OCI-LY1 (cell line): ENCODE measurements around the gene TMEM45B.

Experiments used
- CTCF ChIP-seq: fragments of 200-600 bp; sonication (generic), shearing (Covaris generic); IDR thresholded peaks from 2 replicates; pipeline ENCODE4 v1.5.1; 2017; ENCODE audit warnings: mild to moderate bottlenecking, antibody characterized with exemption, low read length, moderate library complexity, mixed read lengths
- EZH2 ChIP-seq: fragments of 200-600 bp; sonication (generic), shearing (Covaris generic); IDR thresholded peaks from 2 replicates; pipeline ENCODE4 v1.8.0; 2017; ENCODE audit warnings: borderline replicate concordance, mixed run types, mild to moderate bottlenecking, antibody characterized with exemption, low read length, moderate library complexity, mixed read lengths

DNA sequence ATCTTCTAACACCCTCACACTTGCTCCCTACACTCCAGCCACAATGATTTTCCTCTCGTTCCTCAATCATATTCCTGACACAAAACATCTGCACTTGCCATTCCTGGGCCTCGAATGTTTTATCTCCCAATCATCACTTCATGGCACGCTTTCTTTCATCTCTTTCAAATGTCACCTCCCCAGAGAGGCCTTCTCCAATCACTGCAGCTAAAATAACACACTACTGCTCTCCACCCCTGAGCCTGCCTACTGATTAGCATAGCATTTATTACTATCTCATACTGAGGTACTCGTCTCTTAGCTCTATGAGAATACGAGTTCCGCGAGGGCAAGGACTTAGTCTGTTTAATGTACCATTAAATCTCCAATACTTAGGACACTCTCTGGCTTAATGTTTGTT lies 56.3 kb downstream of the TMEM45B start:
- TF ChIP-seq CTCF (no peak), EZH2 (no peak)
